BLaER1 (cell line): ENCODE results near the gene RARS2.

ENCODE experiments used
- H3K27ac ChIP-seq: shearing (Covaris generic); formaldehyde crosslinking; 2 replicates; pipeline ENCODE4 v1.8.1; 2022
- H3K27me3 ChIP-seq: shearing (Covaris generic); formaldehyde crosslinking; 2 replicates; pipeline ENCODE4 v1.8.1; 2022
- H3K36me3 ChIP-seq: shearing (Covaris generic); formaldehyde crosslinking; 2 replicates; pipeline ENCODE4 v1.8.1; 2022
- H3K4me1 ChIP-seq: shearing (Covaris generic); formaldehyde crosslinking; 2 replicates; pipeline ENCODE4 v1.8.1; 2022
- H3K4me2 ChIP-seq: shearing (Covaris generic); formaldehyde crosslinking; 2 replicates; pipeline ENCODE4 v1.8.1; 2022
- H3K4me3 ChIP-seq: shearing (Covaris generic); formaldehyde crosslinking; 2 replicates; pipeline ENCODE4 v1.8.1; 2022
- H3K9ac ChIP-seq: shearing (Covaris generic); formaldehyde crosslinking; 2 replicates; pipeline ENCODE4 v1.8.1; 2022
- H3K9me3 ChIP-seq: shearing (Covaris generic); formaldehyde crosslinking; 2 replicates; pipeline ENCODE4 v1.8.1; 2022
- H4K20me1 ChIP-seq: shearing (Covaris generic); formaldehyde crosslinking; 2 replicates; pipeline ENCODE4 v1.8.1; 2022
- Cebpa-rat ChIP-seq: shearing (Covaris generic); IDR thresholded peaks from 2 replicates; pipeline ENCODE4 v1.8.1; 2022

RARS2 gene

DNA sequence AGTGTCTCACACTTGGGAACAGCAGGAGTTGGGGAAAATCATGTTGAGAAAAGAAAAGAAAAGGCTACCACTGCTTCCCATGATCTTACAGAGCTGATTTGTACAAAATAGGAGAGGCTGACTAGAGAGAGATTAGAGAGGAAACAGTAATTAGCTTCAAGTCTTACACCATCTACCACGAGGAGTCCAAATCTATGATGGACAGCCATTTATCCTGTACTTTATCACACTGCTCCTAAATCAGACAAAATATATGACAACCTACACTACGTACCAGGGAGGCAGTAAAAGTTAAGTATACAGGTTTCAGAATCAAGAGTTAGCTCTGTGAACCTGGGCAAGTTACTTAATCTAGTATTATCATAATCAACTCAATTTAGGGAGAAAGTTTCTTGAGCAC lies 38.0 kb downstream of the RARS2 start:
- Histone ChIP-seq H3K27me3 (no peaks in the 10 kb centered on the region), H3K36me3 (peaks cover 20% of the 10 kb centered on the region; the same call in 1 of the 2 replicates), H4K20me1 (no peaks in the 10 kb centered on the region), H3K9ac (no peak overlapping the region), H3K4me2 (no peak overlapping the region), H3K4me3 (no peak overlapping the region), H3K9me3 (no peaks in the 10 kb centered on the region), H3K27ac (no peak overlapping the region), H3K4me1 (no peaks in the 10 kb centered on the region)
- TF ChIP-seq Cebpa-rat: no peak

DNA sequence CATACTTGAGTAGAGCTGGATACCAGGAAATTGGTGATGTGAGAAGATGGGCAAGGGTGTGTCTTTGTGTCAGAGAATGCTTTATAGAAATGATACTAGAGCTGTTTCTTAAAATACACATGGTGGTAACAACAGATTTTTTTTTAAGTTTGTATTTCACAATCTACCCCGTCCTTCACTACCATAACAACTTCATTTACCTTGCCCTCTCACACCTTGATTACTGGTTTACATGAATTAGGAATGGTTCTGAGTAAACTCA lies 45.4 kb downstream of the RARS2 start:
- H3K9ac ChIP-seq: no peak overlapping the region
- no peaks in the 10 kb centered on the region for H4K20me1 ChIP-seq
- no peaks in the 10 kb centered on the region for H3K27me3 ChIP-seq
- H3K9me3 ChIP-seq: peaks cover 3% of the 10 kb centered on the region; the same call in 1 of the 2 replicates
- no peak overlapping the region for H3K4me2 ChIP-seq
- peaks cover 32% of the 10 kb centered on the region for H3K36me3 ChIP-seq
- H3K4me1 ChIP-seq: no peaks in the 10 kb centered on the region
- TF ChIP-seq Cebpa-rat: no peak
- H3K27ac ChIP-seq: no peak overlapping the region
- no peak overlapping the region for H3K4me3 ChIP-seq

GRCh38 chr6:87543696-87544473 lies 45.9 kb downstream of the RARS2 start:
- H3K36me3 ChIP-seq: peaks cover 32% of the 10 kb centered on the region
- no peaks in the 10 kb centered on the region for H3K27me3 ChIP-seq
- no peak overlapping the region for H3K4me3 ChIP-seq
- no peak overlapping the region for H3K9ac ChIP-seq
- H4K20me1 ChIP-seq: no peaks in the 10 kb centered on the region
- H3K4me2 ChIP-seq: no peak overlapping the region
- TF ChIP-seq Cebpa-rat: no peak
- H3K9me3 ChIP-seq: peaks cover 3% of the 10 kb centered on the region; the same call in 1 of the 2 replicates
- H3K27ac ChIP-seq: no peak overlapping the region
- H3K4me1 ChIP-seq: no peaks in the 10 kb centered on the region

- Histone ChIP-seq H4K20me1 (no peaks in the 10 kb centered on the region), H3K9me3 (peaks cover 3% of the 10 kb centered on the region; the same call in 1 of the 2 replicates), H3K9ac (no peak overlapping the region), H3K27ac (no peak overlapping the region), H3K4me1 (no peaks in the 10 kb centered on the region), H3K4me3 (no peak overlapping the region), H3K36me3 (peaks cover 32% of the 10 kb centered on the region), H3K27me3 (no peaks in the 10 kb centered on the region), H3K4me2 (no peak overlapping the region)
- no peak for TF ChIP-seq Cebpa-rat
These were observed 48.0 kb downstream of the RARS2 start for GRCh38 chr6:87541744-87542143.

DNA sequence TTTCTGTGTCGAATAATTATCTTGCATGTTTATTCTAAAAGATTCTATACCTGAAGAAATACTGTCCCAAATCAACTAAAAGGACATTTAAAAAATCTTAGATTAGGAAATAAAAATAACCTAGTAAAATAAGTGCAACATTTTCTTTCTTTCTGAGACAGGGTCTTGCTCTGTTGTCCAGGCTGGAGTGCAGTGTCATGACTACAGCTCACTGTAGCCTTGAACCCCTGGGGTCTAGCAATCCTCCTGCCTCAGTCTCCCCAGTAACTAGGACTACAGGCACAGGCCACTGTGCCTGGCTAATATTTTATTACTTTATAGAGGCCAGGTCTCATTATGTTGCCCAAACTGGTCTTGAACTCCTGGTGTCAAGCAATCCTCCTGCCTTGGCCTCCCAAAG lies 48.7 kb downstream of the RARS2 start:
- Histone ChIP-seq H3K4me3 (no peak overlapping the region), H3K4me2 (no peak overlapping the region), H3K9me3 (peaks cover 3% of the 10 kb centered on the region; the same call in 1 of the 2 replicates), H3K27ac (no peak overlapping the region), H3K36me3 (peaks cover 32% of the 10 kb centered on the region), H3K4me1 (no peaks in the 10 kb centered on the region), H3K27me3 (no peaks in the 10 kb centered on the region), H4K20me1 (no peaks in the 10 kb centered on the region), H3K9ac (no peak overlapping the region)
- TF ChIP-seq Cebpa-rat: no peak

DNA sequence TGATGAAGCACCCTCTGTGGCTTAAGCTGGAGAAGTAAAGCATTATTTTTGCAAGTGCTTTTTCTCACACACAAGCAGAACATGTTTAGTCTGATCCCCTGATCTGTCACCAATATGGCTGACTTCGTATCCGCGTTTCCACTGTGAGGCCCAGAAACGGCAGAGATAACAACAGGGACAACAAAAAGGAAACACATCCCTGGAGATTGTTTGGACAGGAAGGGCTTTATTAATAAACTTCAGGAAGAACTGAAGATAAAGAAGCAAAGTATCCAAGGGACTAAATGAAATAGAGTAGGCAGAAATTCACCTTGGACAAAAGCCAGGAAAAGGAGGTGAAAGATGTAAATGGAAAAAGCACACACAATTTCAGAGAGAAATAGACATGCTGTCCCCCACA lies 49.2 kb downstream of the RARS2 start:
- peaks cover 3% of the 10 kb centered on the region; the same call in 1 of the 2 replicates for H3K9me3 ChIP-seq
- peaks cover 32% of the 10 kb centered on the region for H3K36me3 ChIP-seq
- no peaks in the 10 kb centered on the region for H3K27me3 ChIP-seq
- no peak for TF ChIP-seq Cebpa-rat
- no peaks in the 10 kb centered on the region for H3K4me1 ChIP-seq
- no peak overlapping the region for H3K4me2 ChIP-seq
- H3K27ac ChIP-seq: no peak overlapping the region
- no peaks in the 10 kb centered on the region for H4K20me1 ChIP-seq
- no peak overlapping the region for H3K9ac ChIP-seq
- H3K4me3 ChIP-seq: no peak overlapping the region

DNA sequence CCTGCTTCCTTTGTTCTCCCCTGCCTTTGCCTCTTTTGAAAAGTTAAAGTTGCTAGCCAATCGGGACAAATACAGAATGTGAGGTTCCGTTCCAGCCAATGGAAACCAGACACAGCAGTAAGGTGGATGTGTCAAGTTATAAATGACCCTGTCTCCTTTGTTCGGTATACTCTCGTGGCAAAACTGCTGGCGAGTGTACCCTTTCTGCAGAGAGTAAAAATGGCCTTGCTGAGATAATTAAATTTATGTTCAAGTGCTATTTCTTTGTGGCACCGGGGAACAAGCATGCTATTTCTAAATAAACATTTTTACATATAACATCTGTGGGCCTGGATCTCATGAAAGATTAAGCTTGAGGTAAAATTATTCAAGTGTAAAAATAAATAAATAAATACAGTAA lies 50.2 kb downstream of the RARS2 start:
- no peak for TF ChIP-seq Cebpa-rat
- Histone ChIP-seq H3K9ac (no peak overlapping the region), H3K4me1 (no peaks in the 10 kb centered on the region), H3K27ac (no peak overlapping the region), H3K36me3 (peaks cover 25% of the 10 kb centered on the region), H3K9me3 (peaks cover 3% of the 10 kb centered on the region; the same call in 1 of the 2 replicates), H3K27me3 (no peaks in the 10 kb centered on the region), H4K20me1 (no peaks in the 10 kb centered on the region), H3K4me2 (no peak overlapping the region), H3K4me3 (no peak overlapping the region)

DNA sequence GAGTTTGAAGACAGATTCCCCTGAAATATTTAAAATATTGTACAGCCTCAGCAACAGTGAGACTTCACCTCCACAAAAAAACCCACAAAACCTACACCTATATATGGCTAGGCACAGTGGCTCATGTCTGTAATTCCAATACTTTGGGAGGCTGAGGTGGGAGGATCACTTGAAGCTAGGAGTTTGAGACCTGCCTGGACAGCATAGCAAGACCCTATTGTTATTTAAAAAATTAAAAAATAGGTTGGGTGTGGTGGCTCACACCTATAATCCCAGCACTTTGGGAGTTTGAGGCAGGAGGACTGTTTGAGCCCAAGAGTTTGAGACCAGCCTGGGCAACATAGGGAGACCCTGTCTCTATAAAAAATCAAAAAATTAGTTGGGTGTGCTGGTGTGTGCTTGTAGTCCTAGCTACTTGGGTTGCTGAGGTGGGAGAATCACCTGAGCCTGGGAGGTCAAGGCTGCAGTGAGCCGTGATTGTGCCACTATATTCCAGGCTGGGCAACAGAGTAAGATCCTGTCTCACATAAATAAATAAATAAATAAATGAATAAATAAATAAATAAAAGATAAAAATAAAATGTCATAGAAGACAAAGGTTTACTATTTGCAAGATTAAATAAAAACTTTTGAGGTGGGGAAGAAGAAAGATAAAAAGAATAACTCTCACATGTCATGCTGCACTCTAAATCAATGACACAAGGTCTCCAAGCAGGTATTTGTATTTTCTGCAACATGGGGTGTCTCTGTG lies 51.1 kb downstream of the RARS2 start:
- no peaks in the 10 kb centered on the region for H3K27me3 ChIP-seq
- H4K20me1 ChIP-seq: no peaks in the 10 kb centered on the region
- peaks cover 3% of the 10 kb centered on the region; the same call in 1 of the 2 replicates for H3K9me3 ChIP-seq
- H3K4me3 ChIP-seq: no peak overlapping the region
- no peak for TF ChIP-seq Cebpa-rat
- H3K4me2 ChIP-seq: no peak overlapping the region
- no peaks in the 10 kb centered on the region for H3K4me1 ChIP-seq
- H3K27ac ChIP-seq: no peak overlapping the region
- H3K9ac ChIP-seq: no peak overlapping the region
- H3K36me3 ChIP-seq: peaks cover 20% of the 10 kb centered on the region

- no peak overlapping the region for H3K9ac ChIP-seq
- H3K27me3 ChIP-seq: no peaks in the 10 kb centered on the region
- H3K36me3 ChIP-seq: peaks cover 4% of the 10 kb centered on the region
- H3K27ac ChIP-seq: no peak overlapping the region
- no peaks in the 10 kb centered on the region for H3K4me1 ChIP-seq
- peaks cover 1% of the 10 kb centered on the region; the same call in 1 of the 2 replicates for H3K9me3 ChIP-seq
- no peak overlapping the region for H3K4me3 ChIP-seq
- H4K20me1 ChIP-seq: no peaks in the 10 kb centered on the region
- no peak for TF ChIP-seq Cebpa-rat
- no peak overlapping the region for H3K4me2 ChIP-seq
These were observed 55.3 kb downstream of the RARS2 start for GRCh38 chr6:87534377-87535047.

DNA sequence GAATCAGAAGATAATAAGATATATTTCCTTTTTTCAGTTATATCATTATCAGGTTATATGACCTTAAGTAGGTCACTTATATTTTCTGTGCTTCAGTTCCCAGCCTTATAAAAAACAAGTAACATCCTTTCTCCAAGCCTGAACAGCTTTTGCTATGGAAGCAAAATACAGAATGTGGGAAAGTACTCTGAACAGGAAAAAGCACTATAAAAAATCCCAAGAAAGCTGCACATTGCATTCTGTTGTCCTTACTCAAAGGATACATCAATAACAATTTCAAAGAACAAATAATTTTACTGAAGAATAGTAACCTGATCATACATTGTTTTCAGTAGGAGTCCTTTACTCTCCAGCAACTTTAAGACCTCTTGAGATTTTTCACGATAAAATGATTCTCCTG lies 60.6 kb downstream of the RARS2 start:
- no peak for TF ChIP-seq Cebpa-rat
- Histone ChIP-seq H3K9ac (no peak overlapping the region), H3K4me2 (no peak overlapping the region), H3K9me3 (no peaks in the 10 kb centered on the region), H3K27ac (no peak overlapping the region), H3K4me1 (no peaks in the 10 kb centered on the region), H3K27me3 (no peaks in the 10 kb centered on the region), H3K4me3 (no peak overlapping the region), H4K20me1 (no peaks in the 10 kb centered on the region), H3K36me3 (0 out of 2 replicates have a peak, but pooled peaks cover 3% of the 10 kb centered on the region)
